ENCODE data around the gene ANKRD40CL. TPM values are rescaled to one million over a fixed set of nuclear protein-coding genes. Genes with fewer than 3 reads are reported as not detected.
"Not testable (repeated sequence)": the region's sequence is repeated elsewhere in the genome, so short reads cannot be mapped to it uniquely, and the experiment has no call there.

ANKRD40CL gene, protein sequence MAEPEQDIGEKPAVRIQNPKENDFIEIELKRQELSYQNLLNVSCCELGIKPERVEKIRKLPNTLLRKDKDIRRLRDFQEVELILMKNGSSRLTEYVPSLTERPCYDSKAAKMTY
- total RNA-seq: not detected

DNA sequence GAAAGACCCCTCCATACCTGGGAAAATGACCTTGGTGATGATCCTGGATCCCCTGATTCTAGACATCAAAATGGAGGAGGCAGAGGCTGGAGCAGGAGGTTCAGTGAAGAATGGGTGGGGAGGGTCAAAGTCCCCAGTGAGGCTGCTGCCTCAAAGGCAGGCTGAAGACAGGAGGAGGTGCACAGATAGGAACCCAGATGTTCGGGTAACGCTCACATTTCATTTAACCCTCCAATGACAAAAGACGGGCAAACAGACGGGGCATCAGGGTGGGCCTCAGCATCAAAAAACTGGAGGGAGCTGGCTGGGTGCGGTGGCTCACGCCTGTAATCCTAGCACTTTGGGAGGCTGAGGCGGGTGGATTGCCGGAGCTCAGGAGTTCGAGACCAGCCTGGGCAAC is at the start of gene ANKRD40CL:
Gene ANKRD40CL, minus strand, starts transcription at position 73 of the 400 bp plus-strand sequence. CDS start 605 bp downstream, outside the sequence.
- DNase-seq: no peak
- no peaks in the 10 kb centered on the region for H3K27me3 Mint-ChIP-seq (ENCODE audit: low read depth)
- H3K4me3 Mint-ChIP-seq: no peak within 1 kb of the TSS
- no peak within 1 kb of the TSS for H3K27ac Mint-ChIP-seq
- H3K9me3 Mint-ChIP-seq: no peaks in the 10 kb centered on the region
- H3K36me3 Mint-ChIP-seq (ENCODE audit: low read depth): no peaks in the 10 kb centered on the region
- CTCF ChIA-PET: no interaction called here
- H3K4me1 Mint-ChIP-seq (ENCODE audit: low read depth): peaks cover 10% of the 10 kb centered on the region
- intact Hi-C loops (cut with micrococcal nuclease): no loop called here

DNA sequence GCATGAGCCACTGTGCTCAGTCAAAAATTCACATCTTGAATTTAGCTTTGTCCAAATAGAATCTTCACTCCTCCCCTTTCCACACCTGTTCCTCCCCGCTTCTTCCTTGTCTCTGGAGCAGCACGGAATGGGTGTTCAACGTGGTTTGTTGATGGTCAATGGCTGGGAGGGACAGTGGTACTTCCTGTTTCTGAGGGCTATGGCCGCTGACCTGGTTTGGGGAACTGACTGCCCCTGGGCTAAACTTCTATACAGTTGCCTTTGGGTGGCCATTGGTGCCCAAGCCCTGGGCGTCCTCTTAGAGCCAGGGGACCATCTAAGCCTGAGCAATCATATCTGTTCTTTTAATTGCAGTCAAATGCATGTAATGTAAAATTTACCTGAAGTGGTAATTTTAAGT is 49.0 kb upstream of the ANKRD40CL start:
- Mint-ChIP-seq H3K27me3 (ENCODE audit: low read depth) (no peaks in the 10 kb centered on the region), H3K4me3 (no peak overlapping the region), H3K9me3 (no peaks in the 10 kb centered on the region), H3K4me1 (ENCODE audit: low read depth) (no peaks in the 10 kb centered on the region), H3K27ac (no peak overlapping the region), H3K36me3 (ENCODE audit: low read depth) (no peaks in the 10 kb centered on the region)
- no peak for DNase-seq
- intact Hi-C loops (cut with micrococcal nuclease): loop anchor here (2.0 kb wide), 1 partner anchor 33 kb away; no protein-coding TSS in a partner anchor
- CTCF ChIA-PET: interaction anchor here (0.6 to 2.2 kb wide), 15 partner anchors 8 to 337 kb away, joined by 3 to 15 read pairs (median 4); partner anchors contain the start of gene NME1

DNA sequence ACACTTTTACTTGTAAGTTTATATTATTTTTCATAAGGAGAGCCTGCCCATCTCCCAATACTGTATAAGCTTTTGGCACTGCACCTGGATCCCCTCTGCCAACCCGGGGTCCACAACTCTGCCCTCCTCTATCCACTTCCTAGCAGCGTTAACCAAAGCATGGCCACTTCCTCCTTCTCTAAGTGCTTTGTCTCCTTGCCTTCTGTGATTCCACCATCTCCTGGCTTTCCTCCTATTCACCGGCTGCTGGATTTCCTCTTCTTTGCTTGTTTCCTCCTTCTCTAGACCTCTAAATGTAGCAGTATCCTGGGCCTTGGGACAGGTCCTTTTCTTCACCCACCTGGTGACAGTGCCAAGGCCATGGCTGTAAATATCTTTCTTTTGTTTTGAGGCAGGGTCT is 48.1 kb upstream of the ANKRD40CL start:
- intact Hi-C loops (cut with micrococcal nuclease): no loop called here
- Mint-ChIP-seq H3K9me3 (no peaks in the 10 kb centered on the region), H3K36me3 (ENCODE audit: low read depth) (no peaks in the 10 kb centered on the region), H3K27me3 (ENCODE audit: low read depth) (no peaks in the 10 kb centered on the region), H3K4me3 (no peak overlapping the region), H3K27ac (no peak overlapping the region), H3K4me1 (ENCODE audit: low read depth) (no peaks in the 10 kb centered on the region)
- no peak for DNase-seq
- CTCF ChIA-PET: interaction anchor here (0.6 kb wide), 3 partner anchors 36 to 205 kb away, joined by 3 to 4 read pairs (median 3); no protein-coding TSS in a partner anchor

DNA sequence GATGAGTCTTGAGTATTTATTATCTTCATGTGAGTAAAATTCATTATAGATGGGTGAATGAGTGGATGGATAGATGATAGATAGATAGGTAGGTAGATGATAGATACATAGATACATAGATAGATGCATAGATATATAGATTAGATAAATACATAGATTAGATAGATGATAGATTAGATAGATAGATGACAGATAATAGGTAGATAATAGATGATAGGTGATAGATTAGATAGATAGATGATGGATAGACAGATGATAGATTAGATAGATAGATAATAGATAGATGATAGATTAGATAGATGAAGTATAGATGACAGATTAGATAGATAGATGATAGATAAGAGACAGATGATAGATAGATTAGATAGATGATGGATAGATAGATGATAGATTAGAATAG is 46.3 kb upstream of the ANKRD40CL start:
- Mint-ChIP-seq H3K27me3 (ENCODE audit: low read depth) (no peaks in the 10 kb centered on the region), H3K9me3 (no peaks in the 10 kb centered on the region), H3K4me3 (no peak overlapping the region), H3K4me1 (ENCODE audit: low read depth) (no peaks in the 10 kb centered on the region), H3K27ac (no peak overlapping the region), H3K36me3 (ENCODE audit: low read depth) (no peaks in the 10 kb centered on the region)
- no peak for DNase-seq
- CTCF ChIA-PET: interaction anchor here (0.6 to 1.7 kb wide), 3 partner anchors 31 to 340 kb away, joined by 3 to 5 read pairs (median 3); partner anchors contain the start of gene NME1
- intact Hi-C loops (cut with micrococcal nuclease): no loop called here

DNA sequence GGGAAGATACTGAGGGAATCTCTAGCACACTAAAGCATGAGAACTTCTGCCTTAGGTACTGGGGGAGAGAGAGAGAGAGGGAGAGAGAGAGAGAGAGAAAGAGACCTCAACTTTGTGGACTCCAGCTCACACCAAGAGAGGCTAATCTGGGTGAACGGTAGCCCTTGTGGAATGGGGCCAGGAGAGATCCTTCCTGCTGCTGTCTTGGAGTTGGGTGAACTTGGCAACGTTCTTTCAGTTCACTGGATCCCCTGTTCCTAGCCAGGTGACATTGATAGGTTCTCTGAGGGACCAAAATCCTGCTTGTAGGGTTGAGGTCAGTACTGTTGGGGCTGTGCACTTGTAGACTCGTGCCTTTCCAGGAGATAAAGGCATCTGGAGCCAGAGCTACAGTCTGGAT is 41.6 kb upstream of the ANKRD40CL start:
- Mint-ChIP-seq H3K4me1 (ENCODE audit: low read depth) (no peaks in the 10 kb centered on the region), H3K27me3 (ENCODE audit: low read depth) (no peaks in the 10 kb centered on the region), H3K9me3 (no peaks in the 10 kb centered on the region), H3K4me3 (no peak overlapping the region), H3K27ac (no peak overlapping the region), H3K36me3 (ENCODE audit: low read depth) (no peaks in the 10 kb centered on the region)
- CTCF ChIA-PET: interaction anchor here (1.8 kb wide), 1 partner anchor 8 kb away, joined by 8 read pairs; no protein-coding TSS in a partner anchor
- intact Hi-C loops (cut with micrococcal nuclease): no loop called here
- DNase-seq: no peak

DNA sequence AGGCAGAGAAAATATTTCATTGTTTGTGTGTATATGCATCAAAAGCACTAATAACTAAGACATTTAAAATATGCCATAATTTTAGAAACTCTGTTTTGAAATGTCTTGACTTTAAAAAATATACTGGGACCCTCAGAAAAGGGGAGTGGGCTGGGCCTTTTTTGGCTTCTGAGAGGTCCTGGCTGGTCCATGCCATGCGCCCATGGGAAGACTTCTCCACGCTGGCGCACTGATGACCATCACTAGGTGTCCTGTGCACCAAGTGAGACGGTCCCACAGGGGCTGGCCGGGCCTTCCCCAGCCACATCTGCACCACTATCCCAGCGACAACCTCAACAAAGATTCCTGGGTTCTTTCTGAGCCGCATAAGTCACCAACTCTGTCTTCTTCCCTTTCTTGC is 41.1 kb upstream of the ANKRD40CL start:
- Mint-ChIP-seq H3K36me3 (ENCODE audit: low read depth) (no peaks in the 10 kb centered on the region), H3K27ac (no peak overlapping the region), H3K4me1 (ENCODE audit: low read depth) (no peaks in the 10 kb centered on the region), H3K4me3 (no peak overlapping the region), H3K27me3 (ENCODE audit: low read depth) (no peaks in the 10 kb centered on the region), H3K9me3 (no peaks in the 10 kb centered on the region)
- CTCF ChIA-PET: interaction anchor here (1.8 kb wide), 1 partner anchor 9 kb away, joined by 8 read pairs; no protein-coding TSS in a partner anchor
- intact Hi-C loops (cut with micrococcal nuclease): no loop called here
- no peak for DNase-seq

DNA sequence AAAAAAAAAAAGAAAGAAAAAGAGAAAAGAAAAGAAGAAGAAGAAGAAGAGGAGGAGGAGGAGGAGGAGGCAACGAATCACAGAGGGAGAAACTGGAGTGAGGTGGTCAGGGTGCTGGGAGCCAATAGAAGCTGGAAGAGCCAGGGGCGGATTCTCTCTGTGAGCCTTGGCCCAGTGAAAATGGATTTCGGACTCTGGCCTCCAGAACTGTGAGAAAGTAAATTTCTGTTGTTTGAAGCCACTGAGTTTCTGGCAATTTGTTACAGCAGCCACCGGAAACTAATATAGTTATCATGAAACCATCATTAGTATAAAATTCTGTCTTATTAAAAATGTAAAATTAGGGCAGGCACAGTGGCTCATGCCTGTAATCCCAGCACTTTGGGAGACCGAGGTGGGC is 40.4 kb upstream of the ANKRD40CL start:
- intact Hi-C loops (cut with micrococcal nuclease): no loop called here
- CTCF ChIA-PET: interaction anchor here (1.8 kb wide), 1 partner anchor 9 kb away, joined by 8 read pairs; no protein-coding TSS in a partner anchor
- no peaks in the 10 kb centered on the region for H3K9me3 Mint-ChIP-seq

DNA sequence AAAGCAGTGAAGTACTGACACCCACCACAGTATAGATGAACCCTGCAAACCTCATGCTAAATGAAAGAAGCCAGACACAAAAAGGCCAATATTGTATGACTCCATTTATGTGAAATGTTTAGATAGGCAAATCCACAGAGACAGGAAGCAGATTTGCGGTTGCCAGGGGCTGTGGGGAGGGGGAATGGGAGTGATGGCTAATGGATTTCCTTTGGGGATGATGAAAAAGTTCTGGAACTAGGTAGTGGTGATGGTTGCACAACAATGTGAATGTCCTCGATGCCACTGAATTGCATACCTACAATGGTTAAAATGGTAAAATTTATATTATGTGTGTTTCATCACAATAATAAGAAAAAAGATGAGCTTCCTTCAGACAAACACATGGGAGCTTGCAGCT is 39.7 kb upstream of the ANKRD40CL start:
- no peak overlapping the region for H3K4me3 Mint-ChIP-seq
- CTCF ChIA-PET: interaction anchor here (1.1 to 2.2 kb wide), 2 partner anchors 10 to 23 kb away, joined by 3 to 8 read pairs; no protein-coding TSS in a partner anchor
- H3K36me3 Mint-ChIP-seq (ENCODE audit: low read depth): no peaks in the 10 kb centered on the region
- intact Hi-C loops (cut with micrococcal nuclease): no loop called here
- DNase-seq: no peak
- no peaks in the 10 kb centered on the region for H3K9me3 Mint-ChIP-seq
- H3K4me1 Mint-ChIP-seq (ENCODE audit: low read depth): no peaks in the 10 kb centered on the region
- no peaks in the 10 kb centered on the region for H3K27me3 Mint-ChIP-seq (ENCODE audit: low read depth)
- H3K27ac Mint-ChIP-seq: no peak overlapping the region

More for the DNA sequence above, 40.4 kb upstream of the ANKRD40CL start:
- Mint-ChIP-seq H3K4me1 (ENCODE audit: low read depth) (no peaks in the 10 kb centered on the region), H3K36me3 (ENCODE audit: low read depth) (no peaks in the 10 kb centered on the region), H3K27ac (no peak overlapping the region), H3K4me3 (no peak overlapping the region), H3K27me3 (ENCODE audit: low read depth) (no peaks in the 10 kb centered on the region)
- no peak for DNase-seq

DNA sequence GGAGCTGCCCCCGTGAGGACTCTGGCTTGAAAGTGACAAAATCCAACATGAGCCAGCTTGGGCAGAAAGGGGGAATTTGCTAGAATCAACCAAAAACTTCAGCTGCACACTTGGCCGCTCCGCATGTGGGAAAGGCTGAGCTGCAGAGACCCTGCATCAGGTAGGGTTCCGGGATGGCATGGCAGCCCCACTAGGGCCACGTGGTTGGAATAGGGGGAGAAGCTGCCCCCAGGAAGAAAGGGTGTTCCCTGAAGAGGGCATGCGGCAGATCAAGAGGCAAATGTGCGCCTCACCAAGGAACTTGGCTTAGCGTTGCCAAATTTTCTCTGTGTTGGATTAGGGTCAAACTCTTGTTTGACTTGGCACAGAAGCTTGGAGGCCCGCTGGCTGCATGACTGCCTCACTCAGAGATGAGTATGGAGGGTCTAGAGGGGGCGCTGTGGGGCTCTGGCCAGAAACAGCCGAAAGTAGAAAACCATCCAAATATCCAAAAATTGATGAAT is 38.9 kb upstream of the ANKRD40CL start:
- intact Hi-C loops (cut with micrococcal nuclease): no loop called here
- CTCF ChIA-PET: interaction anchor here (1.1 to 2.2 kb wide), 2 partner anchors 11 to 22 kb away, joined by 3 to 8 read pairs; no protein-coding TSS in a partner anchor
- H3K4me3 Mint-ChIP-seq: no peak overlapping the region

DNA sequence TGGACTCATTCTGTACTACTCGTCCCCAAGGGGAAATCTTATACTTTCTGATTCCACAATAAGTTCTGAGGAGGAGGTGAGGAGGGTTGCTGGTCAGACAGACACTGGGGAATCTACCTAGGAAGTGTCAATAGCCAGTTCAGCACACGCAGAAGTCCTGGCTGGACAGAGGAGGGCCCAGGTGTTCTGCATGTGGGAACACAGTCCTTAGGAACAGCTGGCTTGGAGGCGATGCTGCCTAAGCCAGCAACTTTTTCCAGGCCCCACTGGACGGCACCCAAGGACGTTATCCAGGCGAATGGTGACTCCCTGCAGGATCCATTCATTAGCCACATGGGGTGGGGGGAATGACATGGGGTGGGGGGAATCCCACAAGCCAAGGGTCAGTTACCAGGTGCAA is 38.2 kb upstream of the ANKRD40CL start:
- no peak for DNase-seq
- H3K4me1 Mint-ChIP-seq (ENCODE audit: low read depth): no peaks in the 10 kb centered on the region
- H3K9me3 Mint-ChIP-seq: no peaks in the 10 kb centered on the region
- no peak overlapping the region for H3K4me3 Mint-ChIP-seq
- CTCF ChIA-PET: interaction anchor here (2.2 kb wide), 1 partner anchor 11 kb away, joined by 8 read pairs; no protein-coding TSS in a partner anchor
- intact Hi-C loops (cut with micrococcal nuclease): no loop called here
- no peak overlapping the region for H3K27ac Mint-ChIP-seq
- no peaks in the 10 kb centered on the region for H3K36me3 Mint-ChIP-seq (ENCODE audit: low read depth)
- no peaks in the 10 kb centered on the region for H3K27me3 Mint-ChIP-seq (ENCODE audit: low read depth)

More for the DNA sequence above, 38.9 kb upstream of the ANKRD40CL start:
- Mint-ChIP-seq H3K9me3 (no peaks in the 10 kb centered on the region), H3K36me3 (ENCODE audit: low read depth) (no peaks in the 10 kb centered on the region), H3K4me1 (ENCODE audit: low read depth) (no peaks in the 10 kb centered on the region), H3K27ac (no peak overlapping the region), H3K27me3 (ENCODE audit: low read depth) (no peaks in the 10 kb centered on the region)
- DNase-seq: no peak

DNA sequence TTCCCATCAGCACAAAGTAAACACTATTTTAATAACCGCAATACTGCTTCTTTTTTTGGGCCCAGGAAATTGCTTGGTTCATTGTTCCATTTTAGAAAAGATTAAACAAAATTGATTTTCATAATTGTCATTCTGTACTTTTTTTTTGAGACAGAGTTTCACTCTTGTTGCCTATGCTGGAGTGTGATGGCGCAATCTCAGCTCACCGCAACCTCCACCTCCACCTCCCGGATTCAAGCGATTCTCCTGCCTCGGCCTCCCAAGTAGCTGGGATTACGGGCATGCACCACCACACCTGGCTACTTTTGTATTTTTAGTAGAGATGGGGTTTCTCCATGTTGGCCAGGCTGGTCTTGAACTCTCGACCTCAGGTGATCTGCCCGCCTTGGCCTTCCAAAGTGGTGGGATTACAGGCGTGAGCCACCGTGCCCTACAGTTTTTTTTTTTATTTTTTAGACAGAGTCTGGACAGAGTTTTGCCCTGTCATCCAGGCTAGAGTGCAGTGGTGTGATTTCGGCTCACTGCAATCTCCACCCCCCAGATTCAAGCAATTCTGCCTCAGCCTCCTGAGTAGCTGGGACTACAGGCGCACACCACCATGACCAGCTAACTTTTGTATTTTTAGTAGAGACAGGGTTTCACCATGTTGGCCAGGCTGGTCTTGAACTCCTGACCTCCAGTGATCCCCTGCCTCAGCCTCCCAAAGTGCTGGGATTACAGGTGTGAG is 37.6 kb upstream of the ANKRD40CL start:
- H3K27ac Mint-ChIP-seq; H3K4me1 Mint-ChIP-seq (ENCODE audit: low read depth); DNase-seq; H3K27me3 Mint-ChIP-seq (ENCODE audit: low read depth); H3K4me3 Mint-ChIP-seq; intact Hi-C loops (cut with micrococcal nuclease); H3K36me3 Mint-ChIP-seq (ENCODE audit: low read depth); H3K9me3 Mint-ChIP-seq: not testable (repeated sequence)
- CTCF ChIA-PET: interaction anchor here (2.2 kb wide), 1 partner anchor 12 kb away, joined by 8 read pairs; no protein-coding TSS in a partner anchor

DNA sequence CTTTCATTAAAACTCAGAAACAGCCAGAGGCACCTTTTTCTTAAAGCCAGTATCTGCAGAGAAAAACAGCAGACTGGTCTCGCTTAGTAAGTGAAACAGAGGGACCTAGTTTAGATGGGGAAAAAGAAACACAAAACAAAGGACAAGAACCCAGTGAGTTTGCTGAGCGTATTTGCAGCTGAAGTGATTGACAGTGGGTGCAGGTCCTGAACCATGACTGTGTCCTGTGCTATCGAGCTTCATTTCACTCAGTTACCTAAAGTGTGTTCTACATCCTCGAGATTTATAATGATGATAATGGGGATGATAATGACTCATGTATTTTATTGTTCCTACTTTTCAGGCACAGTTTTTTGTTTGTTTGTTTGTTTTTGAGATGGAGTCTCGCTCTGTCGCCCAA is 36.4 kb upstream of the ANKRD40CL start:
- Mint-ChIP-seq H3K4me3 (no peak overlapping the region), H3K27me3 (ENCODE audit: low read depth) (no peaks in the 10 kb centered on the region), H3K4me1 (ENCODE audit: low read depth) (no peaks in the 10 kb centered on the region), H3K36me3 (ENCODE audit: low read depth) (no peaks in the 10 kb centered on the region), H3K27ac (no peak overlapping the region), H3K9me3 (no peaks in the 10 kb centered on the region)
- intact Hi-C loops (cut with micrococcal nuclease): no loop called here
- DNase-seq: no peak
- CTCF ChIA-PET: interaction anchor here (1.3 to 3.4 kb wide), 2 partner anchors 20 to 45 kb away, joined by 3 to 24 read pairs; no protein-coding TSS in a partner anchor
